ENCODE results near the gene PWP1. TPM values are rescaled to one million over a fixed set of nuclear protein-coding genes. Genes with fewer than 3 reads are reported as not detected.

PWP1 gene
- total RNA-seq, 1 experiment from 2014 or later: 77.7 TPM

GRCh38 chr12:107730618-107731341, 45.2 kb downstream of the PWP1 start:
- ChIA-PET CTCF (no interaction called here), POLR2A (ENCODE audit: low non-redundant PET) (no interaction called here)
- H3K9me3 ChIP-seq (ENCODE audit: low read depth, low read length, poor library complexity, severe bottlenecking): no peaks in the 10 kb centered on the region
- DNase-seq (ENCODE audit: low spot score): no peak
- H3K4me1 ChIP-seq (ENCODE audit: insufficient read depth, low read length, poor library complexity, severe bottlenecking): no peaks in the 10 kb centered on the region
- intact Hi-C loops (cut with micrococcal nuclease; ENCODE audit: unreplicated experiment): no loop called here
- H3K4me3 ChIP-seq (ENCODE audit: low read depth, low read length, poor library complexity, severe bottlenecking): no peak overlapping the region
- no TSS peak for BruUV-seq (replicated peaks)
- no peak for TF ChIP-seq EZH2 (IDR thresholded peaks at IDR 0.05; ENCODE audit: borderline replicate concordance, low read depth, low read length, poor library complexity, severe bottlenecking)
- no peak for TF ChIP-seq CTCF (conservative IDR thresholded peaks at IDR 0.05; ENCODE audit: low read depth, low read length)
- H3K27me3 ChIP-seq (replicated peaks; ENCODE audit: insufficient read depth, low read depth, low read length, poor library complexity): no peaks in the 10 kb centered on the region
- H3K27ac ChIP-seq (ENCODE audit: low read depth, low read length, poor library complexity, severe bottlenecking): no peak overlapping the region
- peaks cover 13% of the 10 kb centered on the region for H3K36me3 ChIP-seq (ENCODE audit: insufficient read depth, low read length, poor library complexity, severe bottlenecking)

- POLR2A ChIA-PET (ENCODE audit: low non-redundant PET): no interaction called here
- Histone ChIP-seq H3K27me3 (replicated peaks; ENCODE audit: insufficient read depth, low read depth, low read length, poor library complexity) (no peaks in the 10 kb centered on the region), H3K4me1 (ENCODE audit: insufficient read depth, low read length, poor library complexity, severe bottlenecking) (no peaks in the 10 kb centered on the region), H3K4me3 (ENCODE audit: low read depth, low read length, poor library complexity, severe bottlenecking) (no peak overlapping the region), H3K36me3 (ENCODE audit: insufficient read depth, low read length, poor library complexity, severe bottlenecking) (peaks cover 13% of the 10 kb centered on the region), H3K9me3 (ENCODE audit: low read depth, low read length, poor library complexity, severe bottlenecking) (no peaks in the 10 kb centered on the region), H3K27ac (ENCODE audit: low read depth, low read length, poor library complexity, severe bottlenecking) (no peak overlapping the region)
- CTCF ChIA-PET: no interaction called here
- no peak for DNase-seq (ENCODE audit: low spot score)
- TF ChIP-seq EZH2 (IDR thresholded peaks at IDR 0.05; ENCODE audit: borderline replicate concordance, low read depth, low read length, poor library complexity, severe bottlenecking): no peak
- TF ChIP-seq CTCF (conservative IDR thresholded peaks at IDR 0.05; ENCODE audit: low read depth, low read length): no peak
- intact Hi-C loops (cut with micrococcal nuclease; ENCODE audit: unreplicated experiment): no loop called here
- no TSS peak for BruUV-seq (replicated peaks)
These were observed 45.8 kb downstream of the PWP1 start for GRCh38 chr12:107731366-107731765.

DNA sequence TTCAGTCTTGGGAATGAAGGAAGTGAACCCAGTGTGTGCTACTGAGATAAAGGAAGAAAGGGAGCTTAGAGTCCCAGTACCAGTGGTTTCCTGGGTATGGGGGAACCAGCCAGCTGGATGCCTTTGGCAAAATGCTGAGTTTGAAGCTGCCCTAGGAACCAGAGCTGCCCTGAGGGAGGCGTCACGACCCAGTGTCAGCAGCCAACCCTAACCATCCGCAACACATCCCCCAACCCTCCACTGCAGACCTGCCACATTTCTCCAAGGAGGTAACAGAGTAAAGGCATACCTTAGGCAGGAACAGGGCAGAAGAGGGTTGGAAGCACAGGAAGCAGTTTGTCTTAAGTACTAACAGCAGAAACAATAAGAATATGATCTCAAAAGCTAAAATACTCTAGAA, 46.8 kb downstream of the PWP1 start:
- ChIA-PET CTCF (no interaction called here), POLR2A (ENCODE audit: low non-redundant PET) (no interaction called here)
- Histone ChIP-seq H3K4me3 (ENCODE audit: low read depth, low read length, poor library complexity, severe bottlenecking) (no peak overlapping the region), H3K27ac (ENCODE audit: low read depth, low read length, poor library complexity, severe bottlenecking) (no peak overlapping the region), H3K4me1 (ENCODE audit: insufficient read depth, low read length, poor library complexity, severe bottlenecking) (no peaks in the 10 kb centered on the region), H3K36me3 (ENCODE audit: insufficient read depth, low read length, poor library complexity, severe bottlenecking) (peaks cover 23% of the 10 kb centered on the region), H3K27me3 (replicated peaks; ENCODE audit: insufficient read depth, low read depth, low read length, poor library complexity) (no peaks in the 10 kb centered on the region), H3K9me3 (ENCODE audit: low read depth, low read length, poor library complexity, severe bottlenecking) (no peaks in the 10 kb centered on the region)
- BruUV-seq (replicated peaks): no TSS peak
- TF ChIP-seq CTCF (conservative IDR thresholded peaks at IDR 0.05; ENCODE audit: low read depth, low read length): no peak
- TF ChIP-seq EZH2 (IDR thresholded peaks at IDR 0.05; ENCODE audit: borderline replicate concordance, low read depth, low read length, poor library complexity, severe bottlenecking): no peak
- no peak for DNase-seq (ENCODE audit: low spot score)
- intact Hi-C loops (cut with micrococcal nuclease; ENCODE audit: unreplicated experiment): no loop called here
